Muscle of leg (tissue), 11 donors: Measurements from ENCODE around the gene CPVL. TPM values are rescaled to one million over a fixed set of nuclear protein-coding genes. Genes with fewer than 3 reads are reported as not detected.
A peak's percentile ranks its signal among the peaks of the same experiment; 100 is the strongest.

Source experiments
- DNase-seq: peaks from one replicate; pipeline ENCODE4 v3.0.0; 2013
- H3K27ac ChIP-seq: one replicate; pipeline ENCODE4 v1.5.1; 2013; ENCODE audit warnings: mild to moderate bottlenecking, low read length, control low read depth
- H3K27me3 ChIP-seq: one replicate; pipeline ENCODE4 v1.6.1; 2013; ENCODE audit warnings: low read length; ENCODE audit not compliant: control insufficient read depth, insufficient read depth
- H3K36me3 ChIP-seq: one replicate; pipeline ENCODE4 v1.6.1; 2013; ENCODE audit warnings: low read length; ENCODE audit not compliant: control insufficient read depth, insufficient read depth
- H3K4me1 ChIP-seq: one replicate; pipeline ENCODE4 v1.6.1; 2013; ENCODE audit warnings: low read length; ENCODE audit not compliant: control insufficient read depth, insufficient read depth
- H3K4me3 ChIP-seq: one replicate; pipeline ENCODE4 v1.5.1; 2013; ENCODE audit warnings: low read length, control low read depth
- H3K9me3 ChIP-seq: replicated peaks from 2 replicates; pipeline ENCODE4 v1.6.1; 2013; ENCODE audit warnings: low read depth, low read length; ENCODE audit not compliant: control insufficient read depth
- WGBS: methylation state at CpG from one replicate; pipeline ENCODE4 v1.1.5; 2013; ENCODE audit warnings: missing lambda C conversion rate; ENCODE audit not compliant: insufficient coverage; 5-methylcytosine and 5-hydroxymethylcytosine counted together
- polyA plus RNA-seq, 8 donors: library from polyadenylated mRNA; unstranded; fragments of 120-200 nt; gene quantifications; one replicate each; pipeline versions ENCODE4 v1.2.1 to v1.2.3, GENCODE V29; 2013; ENCODE audit warnings: inconsistent platforms in 1 of 8, low replicate concordance in 1 of 8; ENCODE audit not compliant: insufficient read length in 8 of 8, insufficient read depth in 1 of 8
- total RNA-seq: library from RNA; stranded (reverse); fragments of 120-200 nt; gene quantifications from one replicate; pipeline ENCODE4 v1.2.4, GENCODE V29; 2013

The CPVL gene
- total and polyA plus RNA-seq, 9 donors, result 16.8 to 45.4 (median 24.3) TPM

DNA sequence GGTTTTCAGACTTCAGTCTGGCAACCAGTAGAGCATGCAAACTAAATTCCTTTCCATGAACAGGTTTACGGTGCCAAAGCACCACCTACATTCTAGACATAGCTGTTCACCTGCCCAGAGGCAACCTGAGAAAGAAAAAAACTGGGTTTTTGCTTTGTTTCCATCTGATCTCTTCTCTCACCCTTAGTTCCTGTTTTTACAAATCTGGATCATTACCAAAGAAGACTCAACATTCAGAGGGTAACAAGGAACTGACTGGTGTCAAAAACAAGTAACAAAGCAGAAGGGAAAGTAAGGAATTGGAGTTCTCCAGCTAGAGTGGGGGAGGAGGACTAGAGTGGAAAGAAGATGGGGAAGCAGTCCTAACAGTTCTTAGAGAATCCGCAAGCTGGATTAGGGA lies 36.4 kb downstream of the CPVL start:
- H3K4me1 ChIP-seq, result no peaks in the 10 kb centered on the region
- H3K27me3 ChIP-seq, result no peaks in the 10 kb centered on the region
- no peaks in the 10 kb centered on the region for H3K36me3 ChIP-seq
- peak; percentile 74 for DNase-seq
- H3K9me3 ChIP-seq, result no peaks in the 10 kb centered on the region
- whole genome bisulfite sequencing, result no CpG with 5 or more reads among the region's 2 CpGs
- no peak overlapping the region for H3K4me3 ChIP-seq
- H3K27ac ChIP-seq, result no peak overlapping the region

- DNase-seq, result no peak
- H3K4me3 ChIP-seq, result no peak overlapping the region
- H3K36me3 ChIP-seq, result no peaks in the 10 kb centered on the region
- no peak overlapping the region for H3K27ac ChIP-seq
- H3K27me3 ChIP-seq, result no peaks in the 10 kb centered on the region
- no peaks in the 10 kb centered on the region for H3K4me1 ChIP-seq
- 60% methylated on average over 1 of the region's 3 CpGs for WGBS
- no peaks in the 10 kb centered on the region for H3K9me3 ChIP-seq
Measured at GRCh38 chr7:29109358-29109757, 37.0 kb downstream of the CPVL start.

- no peak for DNase-seq
Measured at GRCh38 chr7:29107056-29107455, 39.3 kb downstream of the CPVL start.

DNA sequence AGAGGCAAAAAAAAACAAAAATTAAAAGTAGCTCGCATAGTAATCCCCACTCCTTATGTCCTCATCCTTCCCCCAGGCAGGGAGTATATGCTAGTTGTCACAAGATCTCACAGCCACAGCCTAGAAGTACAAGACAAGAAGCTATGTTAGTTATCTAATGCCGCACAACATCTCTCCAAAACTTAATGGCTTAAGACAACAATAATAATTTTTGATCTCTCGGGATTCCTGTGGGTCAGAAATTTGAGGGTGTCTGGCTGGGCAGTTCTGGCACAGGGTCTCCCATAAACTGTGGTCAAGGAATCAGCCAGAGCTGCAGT lies 39.7 kb downstream of the CPVL start:
- H3K27me3 ChIP-seq, result no peaks in the 10 kb centered on the region
- H3K4me3 ChIP-seq, result no peak overlapping the region
- no peak overlapping the region for H3K27ac ChIP-seq
- WGBS, result 0% methylated on average over 1 of the region's 3 CpGs
- no peaks in the 10 kb centered on the region for H3K36me3 ChIP-seq
- H3K4me1 ChIP-seq, result no peaks in the 10 kb centered on the region
- no peaks in the 10 kb centered on the region for H3K9me3 ChIP-seq
- DNase-seq, result no peak

More at GRCh38 chr7:29107056-29107455, 39.3 kb downstream of the CPVL start:
- Histone ChIP-seq H3K27ac (no peak overlapping the region), H3K4me1 (no peaks in the 10 kb centered on the region), H3K27me3 (no peaks in the 10 kb centered on the region), H3K36me3 (no peaks in the 10 kb centered on the region), H3K9me3 (no peaks in the 10 kb centered on the region), H3K4me3 (no peak overlapping the region)
- no CpG with 5 or more reads among the region's 2 CpGs for WGBS

DNA sequence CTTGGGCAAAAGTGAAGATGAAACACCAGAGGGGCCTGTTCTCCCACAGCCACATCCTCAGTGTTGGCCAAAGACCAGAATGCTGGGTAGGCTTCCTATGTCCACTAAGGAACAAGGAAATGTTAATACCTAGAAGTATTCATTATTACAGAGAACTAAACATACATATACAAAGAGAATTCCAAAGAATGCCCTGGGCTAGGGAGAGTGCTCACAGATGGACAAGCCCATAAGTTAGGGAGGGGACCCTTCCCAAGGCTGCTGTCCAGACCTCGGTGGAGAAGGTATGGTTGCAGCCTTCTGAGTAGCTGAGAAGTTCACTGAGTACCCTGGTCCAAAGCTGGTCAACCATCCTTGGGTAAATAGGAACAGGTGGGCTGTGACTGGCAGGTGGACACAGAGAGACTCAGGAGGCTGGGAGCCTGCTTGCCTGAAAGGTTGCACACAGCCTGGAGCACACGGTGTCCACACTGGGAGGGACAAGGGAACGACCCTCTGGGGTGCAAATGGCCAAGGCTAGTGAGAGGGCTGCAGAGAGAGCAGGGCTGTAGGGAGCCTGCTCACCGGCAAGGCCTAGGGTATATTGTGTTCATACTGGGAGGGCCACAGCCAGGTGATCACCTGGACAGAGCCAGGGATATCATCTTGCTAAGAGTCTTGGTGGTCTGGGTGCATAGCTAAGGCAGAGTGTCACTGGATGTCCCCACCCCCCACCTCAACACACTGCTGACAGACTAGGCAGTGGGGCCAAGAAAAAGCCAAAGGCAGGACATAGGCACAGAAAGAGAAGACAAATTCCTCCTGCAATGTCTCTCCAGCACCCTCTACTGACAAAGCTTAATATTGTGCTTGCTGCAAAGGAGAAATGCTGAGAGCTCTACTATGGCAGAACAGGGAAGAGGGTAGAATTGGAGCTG lies 40.3 kb downstream of the CPVL start:
- H3K4me3 ChIP-seq, result no peak overlapping the region
- 52% methylated on average over 4 of the region's 4 CpGs for WGBS
- DNase-seq, result peak; percentile 90
- no peaks in the 10 kb centered on the region for H3K27me3 ChIP-seq
- H3K4me1 ChIP-seq, result no peaks in the 10 kb centered on the region
- no peaks in the 10 kb centered on the region for H3K36me3 ChIP-seq
- H3K9me3 ChIP-seq, result no peaks in the 10 kb centered on the region
- H3K27ac ChIP-seq, result no peak overlapping the region

- H3K27ac ChIP-seq, result no peak overlapping the region
- no peak for DNase-seq
- 74% methylated on average over 4 of the region's 4 CpGs for WGBS
- no peaks in the 10 kb centered on the region for H3K36me3 ChIP-seq
- no peaks in the 10 kb centered on the region for H3K9me3 ChIP-seq
- no peak overlapping the region for H3K4me3 ChIP-seq
- no peaks in the 10 kb centered on the region for H3K27me3 ChIP-seq
- H3K4me1 ChIP-seq, result peaks cover 4% of the 10 kb centered on the region
Measured at GRCh38 chr7:29105191-29105590, 41.1 kb downstream of the CPVL start.

- DNase-seq, result peak; percentile 88
- H3K27me3 ChIP-seq, result no peaks in the 10 kb centered on the region
- H3K9me3 ChIP-seq, result no peaks in the 10 kb centered on the region
- peaks cover 12% of the 10 kb centered on the region for H3K4me1 ChIP-seq
- H3K4me3 ChIP-seq, result no peak overlapping the region
- 5% methylated on average over 4 of the region's 7 CpGs for WGBS
- no peaks in the 10 kb centered on the region for H3K36me3 ChIP-seq
- no peak overlapping the region for H3K27ac ChIP-seq
Measured at GRCh38 chr7:29102558-29103151, 43.7 kb downstream of the CPVL start.

GRCh38 chr7:29100924-29101323 lies 45.4 kb downstream of the CPVL start:
- DNase-seq, result peak; percentile 39
- Histone ChIP-seq H3K27ac (no peak overlapping the region), H3K4me3 (no peak overlapping the region), H3K4me1 (peaks cover 12% of the 10 kb centered on the region), H3K9me3 (no peaks in the 10 kb centered on the region), H3K27me3 (no peaks in the 10 kb centered on the region), H3K36me3 (no peaks in the 10 kb centered on the region)
- no CpG with 5 or more reads among the region's 1 CpG for WGBS

DNA sequence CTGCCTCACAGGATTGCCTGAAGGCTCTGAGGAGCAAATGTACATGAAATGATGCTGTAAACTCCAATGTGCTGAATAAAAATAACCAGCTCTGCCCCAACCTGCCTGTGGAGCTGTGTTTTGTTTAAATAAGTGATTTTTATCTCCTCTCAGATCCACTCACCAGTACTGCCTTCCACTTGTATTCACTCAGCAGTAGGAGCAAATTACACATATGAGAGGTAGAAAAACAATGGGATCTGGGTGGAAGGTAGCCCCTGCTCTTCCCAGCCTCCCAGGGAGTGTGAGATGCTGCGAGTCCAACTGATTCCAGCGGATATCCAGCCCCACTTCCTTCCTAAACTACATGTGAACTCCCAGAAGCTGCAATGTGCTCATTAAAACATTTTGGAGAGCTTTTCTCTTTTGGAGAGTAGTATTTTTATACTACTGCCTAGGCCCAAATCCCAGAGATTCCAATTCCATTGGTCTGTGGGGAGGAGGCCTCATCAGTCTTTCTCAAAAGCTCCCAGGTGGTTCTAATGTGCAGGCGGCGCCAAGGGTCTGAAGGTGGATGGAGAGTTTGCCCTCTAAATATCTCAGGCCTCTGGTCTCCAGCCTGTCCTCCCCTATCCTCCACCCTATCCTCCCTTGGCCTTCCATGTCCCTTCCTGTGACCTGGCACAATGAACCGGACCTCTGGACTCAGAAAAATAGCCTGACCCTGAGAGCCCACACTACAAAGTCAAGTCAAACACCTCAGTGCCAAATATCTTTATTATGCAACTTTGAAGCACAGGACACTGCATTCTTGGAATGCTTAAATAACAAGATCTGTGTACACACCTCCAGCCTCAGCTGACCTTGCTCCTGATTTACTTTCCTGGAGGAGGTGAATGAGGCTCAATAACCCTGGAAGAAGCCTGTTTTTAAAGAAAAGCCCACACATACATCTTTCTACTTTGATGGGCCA lies 46.2 kb downstream of the CPVL start:
- no peaks in the 10 kb centered on the region for H3K27me3 ChIP-seq
- no peaks in the 10 kb centered on the region for H3K36me3 ChIP-seq
- peaks cover 12% of the 10 kb centered on the region for H3K4me1 ChIP-seq
- no peaks in the 10 kb centered on the region for H3K9me3 ChIP-seq
- no peak overlapping the region for H3K4me3 ChIP-seq
- DNase-seq, result peak; percentile 76
- peak overlapping the region; percentile 6 for H3K27ac ChIP-seq
- 29% methylated on average over 1 of the region's 5 CpGs for WGBS

GRCh38 chr7:29096446-29096730 lies 49.9 kb downstream of the CPVL start:
- Histone ChIP-seq H3K4me1 (peaks cover 19% of the 10 kb centered on the region), H3K27ac (no peak overlapping the region), H3K4me3 (no peak overlapping the region), H3K27me3 (no peaks in the 10 kb centered on the region), H3K9me3 (no peaks in the 10 kb centered on the region), H3K36me3 (no peaks in the 10 kb centered on the region)
- no peak for DNase-seq
- WGBS, result 83% methylated on average over 2 of the region's 5 CpGs
